ELF-1 (cell line): ENCODE measurements around the gene PANX2.
A peak's percentile ranks its signal among the peaks of the same experiment; 100 is the strongest.

Experiments
- DNase-seq: peaks from one replicate; pipeline ENCODE4 v3.0.0-alpha.2; 2016; ENCODE audit warnings: low read depth, low spot score

PANX2 gene

DNA sequence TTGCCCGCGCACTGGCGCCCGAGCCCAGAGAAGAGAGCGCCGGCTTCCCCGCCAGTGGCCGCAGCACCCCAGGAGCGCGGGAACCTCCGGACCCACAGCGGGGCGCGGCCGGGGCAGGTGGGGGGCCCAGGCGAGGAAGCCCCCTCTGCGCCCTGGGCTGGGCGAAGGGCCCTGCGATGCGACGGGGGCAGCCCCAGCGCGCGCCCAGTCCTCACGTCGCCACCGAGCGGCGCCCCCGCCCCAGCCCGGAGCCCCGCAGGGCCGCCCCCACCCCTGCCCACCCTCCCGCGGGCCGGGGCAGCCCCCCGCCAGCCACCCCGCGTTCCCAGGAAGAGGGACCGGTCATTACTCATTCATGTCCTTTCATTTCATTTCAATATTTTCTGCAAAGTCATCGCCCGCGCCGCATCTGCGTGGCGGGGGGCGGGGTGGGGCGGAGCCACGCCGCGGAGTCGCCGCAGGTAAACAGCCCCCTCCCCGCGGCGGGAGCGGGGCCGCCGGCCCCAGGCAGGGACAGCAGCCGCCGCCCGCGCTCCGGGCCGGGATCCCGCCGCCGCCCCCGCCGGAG, 673 bp upstream of the PANX2 start:
- DNase-seq = no peak

DNA sequence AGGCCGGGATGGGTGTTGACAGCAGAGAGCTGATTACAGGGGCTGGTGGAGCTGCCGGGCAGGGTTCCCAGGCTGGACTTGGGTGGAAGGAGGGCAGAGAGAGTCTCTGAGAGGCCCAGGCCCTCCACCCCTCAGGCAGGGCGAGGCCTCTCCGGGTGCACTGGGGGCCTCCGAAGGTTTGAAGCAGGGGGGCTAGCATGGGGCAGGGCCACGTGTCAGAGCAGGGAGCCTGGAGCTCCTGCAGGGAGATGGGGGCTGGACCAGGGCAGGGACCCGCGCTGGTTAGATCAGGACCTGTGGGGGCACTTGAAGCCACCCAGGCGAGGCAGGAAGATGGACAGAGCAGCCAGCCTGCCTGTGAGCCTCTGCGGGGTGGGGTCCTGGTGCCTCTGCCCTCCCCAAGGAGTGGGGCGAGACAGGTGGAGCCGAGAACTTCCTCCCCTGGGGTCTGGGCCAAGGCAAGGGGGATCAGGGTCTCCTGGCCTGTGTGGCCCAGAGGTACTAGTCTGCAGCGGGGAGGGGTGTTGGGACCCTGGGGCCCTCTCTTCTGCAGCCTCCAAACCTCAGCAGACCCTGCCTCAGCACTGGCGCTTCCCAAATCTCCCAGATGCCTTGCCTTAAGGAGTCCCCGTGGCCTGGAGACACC, 911 bp downstream of the PANX2 start:
- no peak for DNase-seq

DNA sequence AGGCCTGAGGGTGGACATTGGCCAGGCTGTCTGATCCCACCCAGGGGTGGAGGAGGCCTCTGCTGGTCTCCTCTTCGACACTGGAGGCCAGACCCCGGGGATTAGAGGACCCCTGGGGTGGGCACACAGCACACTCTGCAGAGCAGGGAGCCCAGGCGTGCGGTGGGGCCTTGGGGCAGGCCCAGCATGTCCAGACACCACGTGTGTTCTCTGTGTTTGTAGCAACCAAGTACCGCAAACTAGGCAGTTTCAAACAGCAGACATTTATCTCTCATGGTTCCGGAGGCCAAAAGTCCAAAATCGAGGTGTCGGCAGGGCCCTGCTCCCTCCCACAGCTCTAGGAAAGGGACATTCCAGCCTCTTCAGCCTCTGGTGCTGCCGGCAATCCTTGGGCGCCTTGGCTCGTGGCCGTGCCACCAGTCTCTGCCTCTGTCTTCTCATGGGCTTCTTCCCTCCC, 1.5 kb downstream of the PANX2 start:
- DNase-seq = no peak

DNA sequence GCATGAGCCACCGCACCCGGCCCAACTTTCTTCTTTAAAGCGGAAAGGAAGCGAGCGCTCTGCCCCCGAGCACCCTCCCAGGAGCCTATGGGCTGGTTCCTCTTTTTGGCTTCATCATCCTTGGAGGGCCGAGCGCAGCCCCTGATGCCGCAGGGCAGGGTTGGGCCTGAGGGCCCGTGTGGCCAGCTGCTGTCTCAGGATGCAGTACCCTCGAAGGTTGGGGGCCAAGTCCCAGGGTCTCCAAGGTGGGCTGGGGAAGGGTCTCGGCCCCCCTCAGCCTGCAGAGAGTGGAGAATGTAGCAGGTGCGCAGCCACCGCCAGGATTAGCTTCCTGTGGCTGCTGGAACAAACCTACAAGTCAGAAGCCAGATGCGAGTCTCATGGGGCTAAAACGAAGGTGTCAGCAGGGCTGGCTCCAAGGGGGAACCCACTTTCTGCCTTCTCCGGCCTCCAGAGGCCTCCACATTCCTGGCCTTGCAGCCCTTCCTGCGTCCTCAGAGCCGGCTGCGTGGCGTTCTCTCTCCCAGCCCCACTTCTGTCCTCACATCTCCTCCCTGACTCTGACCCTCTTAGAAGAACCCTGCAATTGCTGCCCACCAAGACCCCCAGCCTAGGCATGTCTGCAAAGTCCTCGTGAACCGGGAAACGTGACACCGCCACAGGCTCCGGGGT, 2.9 kb downstream of the PANX2 start:
- no peak for DNase-seq

DNA sequence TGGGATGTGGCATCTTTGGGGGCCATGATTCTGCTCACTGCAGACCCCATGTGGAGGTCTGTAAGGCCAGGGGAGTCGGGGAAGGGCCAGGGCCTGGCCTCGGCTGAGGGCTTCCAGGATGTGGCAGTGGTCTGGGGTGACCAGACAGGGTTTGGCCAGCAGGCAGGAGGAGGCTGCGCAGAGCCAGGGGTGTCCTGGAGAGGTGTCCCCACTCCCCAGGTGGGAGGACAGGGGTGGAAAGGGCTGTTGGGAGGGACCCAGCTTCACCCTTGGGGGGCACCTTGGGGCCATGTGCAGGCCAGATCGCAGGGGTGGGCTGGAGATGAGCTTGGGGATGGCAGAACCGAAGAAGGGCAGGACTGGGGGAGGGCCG, 3.4 kb downstream of the PANX2 start:
- no peak for DNase-seq

DNA sequence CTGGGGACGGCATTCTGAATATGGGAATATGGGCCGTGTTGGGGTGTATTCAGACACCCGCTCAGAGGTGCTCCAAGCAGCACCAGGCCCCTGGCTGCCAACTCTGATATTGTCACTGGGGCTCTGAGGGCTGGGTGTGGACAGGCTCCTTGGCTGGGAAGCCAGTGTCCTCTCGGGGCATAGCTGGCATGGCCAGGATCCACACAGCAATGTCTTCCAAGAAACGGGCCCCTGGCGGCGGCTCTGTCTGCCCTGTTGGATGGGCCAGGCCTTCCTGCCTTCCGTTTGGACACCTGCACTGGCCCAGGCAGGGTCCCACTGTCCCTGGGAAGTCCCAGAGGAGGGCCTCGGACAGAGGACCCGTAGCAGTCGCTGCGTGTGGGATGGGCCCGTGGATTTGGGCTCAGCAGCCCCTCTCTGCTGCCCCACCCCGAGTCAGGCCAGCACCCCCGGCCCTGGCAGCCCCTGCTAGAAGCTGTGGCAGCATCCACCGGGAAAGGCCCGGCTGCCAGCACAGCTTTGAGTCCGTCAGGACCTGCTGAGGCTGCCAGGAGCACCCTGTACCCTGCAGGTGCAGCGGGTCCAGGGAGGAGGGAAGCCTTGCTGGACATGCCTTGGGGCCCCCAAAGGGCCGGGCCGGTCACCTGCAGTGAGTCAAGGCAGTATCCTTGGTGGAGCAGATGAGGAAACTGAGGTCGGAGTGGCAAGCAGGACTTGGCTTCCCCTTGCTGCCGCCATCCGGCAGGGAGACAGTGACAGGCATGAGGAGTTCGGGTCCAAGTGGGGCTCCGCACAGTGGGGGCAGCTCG, 4.1 kb downstream of the PANX2 start:
- DNase-seq = no peak

DNA sequence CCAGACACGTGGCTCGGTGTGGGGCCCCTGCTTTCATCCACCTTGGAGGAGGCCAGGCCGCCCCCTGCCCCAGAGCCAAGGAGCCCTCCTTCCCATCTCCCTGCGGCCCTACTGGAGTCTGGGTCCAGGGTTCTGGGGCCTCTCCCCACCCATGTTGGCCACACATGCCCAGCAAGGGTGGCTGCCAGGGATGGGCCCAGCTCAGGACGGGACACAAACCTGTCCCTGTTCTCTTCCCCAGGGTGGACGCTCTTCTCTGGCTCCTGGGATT, 4.6 kb downstream of the PANX2 start:
- DNase-seq = no peak

DNA sequence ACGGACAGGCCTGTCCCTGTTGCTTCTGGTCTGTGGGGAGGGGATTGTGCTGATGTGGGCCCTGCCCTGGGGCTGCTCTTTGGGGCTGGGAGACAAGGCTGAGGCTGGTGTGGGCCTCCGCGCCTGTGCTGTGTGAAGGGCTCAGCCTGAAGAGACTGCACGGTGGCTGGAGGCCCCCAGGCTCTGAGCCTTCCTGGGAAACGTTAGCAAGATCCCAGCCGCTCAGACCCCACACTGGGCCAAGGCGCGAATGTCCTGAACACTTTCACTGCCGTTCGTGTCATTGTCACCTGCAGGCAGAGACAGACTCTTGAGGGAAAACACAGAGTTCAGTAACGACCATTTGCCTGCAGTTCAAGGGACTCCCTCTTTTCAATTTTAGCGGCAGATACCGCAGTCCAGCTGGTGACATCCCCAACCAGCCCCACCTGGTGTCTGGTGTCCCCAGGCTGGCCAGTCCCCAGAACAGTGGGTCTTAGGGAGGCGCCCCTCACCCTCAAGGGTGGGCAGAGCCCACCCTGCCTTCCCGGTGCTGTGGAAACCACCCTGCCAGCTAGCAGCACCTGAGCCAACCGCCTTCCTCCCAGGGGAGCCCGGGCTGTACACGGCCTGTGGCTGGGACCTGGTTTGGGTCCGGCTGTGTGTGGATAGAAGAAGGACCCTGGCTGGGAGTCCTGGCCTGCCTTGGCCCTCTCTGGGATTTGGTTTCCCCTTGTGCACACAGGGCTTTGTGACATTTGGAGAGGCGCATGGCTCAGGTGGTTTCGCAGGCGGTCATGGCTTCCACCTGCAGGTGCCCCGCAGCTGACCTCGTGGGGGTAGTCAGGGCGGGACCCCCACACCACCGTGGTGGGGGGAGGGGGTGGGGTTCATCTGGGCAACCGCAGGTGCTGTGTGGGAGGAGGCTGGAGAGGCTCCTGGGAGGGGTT, 5.7 kb downstream of the PANX2 start:
- DNase-seq = peak; percentile 67

DNA sequence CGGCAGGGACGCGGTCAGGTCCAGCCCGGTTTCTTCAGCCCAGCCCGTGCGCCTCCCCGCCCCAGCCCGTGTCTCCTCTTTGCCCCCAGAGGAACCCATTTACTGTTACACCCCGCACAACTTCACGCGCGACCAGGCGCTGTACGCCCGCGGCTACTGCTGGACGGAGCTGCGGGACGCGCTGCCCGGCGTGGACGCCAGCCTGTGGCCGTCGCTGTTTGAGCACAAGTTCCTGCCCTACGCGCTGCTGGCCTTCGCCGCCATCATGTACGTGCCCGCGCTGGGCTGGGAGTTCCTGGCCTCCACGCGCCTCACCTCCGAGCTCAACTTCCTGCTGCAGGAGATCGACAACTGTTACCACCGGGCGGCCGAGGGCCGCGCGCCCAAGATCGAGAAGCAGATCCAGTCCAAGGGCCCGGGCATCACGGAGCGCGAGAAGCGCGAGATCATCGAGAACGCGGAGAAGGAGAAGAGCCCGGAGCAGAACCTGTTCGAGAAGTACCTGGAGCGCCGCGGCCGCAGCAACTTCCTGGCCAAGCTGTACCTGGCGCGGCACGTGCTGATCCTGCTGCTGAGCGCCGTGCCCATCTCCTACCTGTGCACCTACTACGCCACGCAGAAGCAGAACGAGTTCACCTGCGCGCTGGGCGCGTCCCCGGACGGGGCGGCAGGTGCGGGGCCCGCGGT, 6.5 kb downstream of the PANX2 start:
- no peak for DNase-seq

DNA sequence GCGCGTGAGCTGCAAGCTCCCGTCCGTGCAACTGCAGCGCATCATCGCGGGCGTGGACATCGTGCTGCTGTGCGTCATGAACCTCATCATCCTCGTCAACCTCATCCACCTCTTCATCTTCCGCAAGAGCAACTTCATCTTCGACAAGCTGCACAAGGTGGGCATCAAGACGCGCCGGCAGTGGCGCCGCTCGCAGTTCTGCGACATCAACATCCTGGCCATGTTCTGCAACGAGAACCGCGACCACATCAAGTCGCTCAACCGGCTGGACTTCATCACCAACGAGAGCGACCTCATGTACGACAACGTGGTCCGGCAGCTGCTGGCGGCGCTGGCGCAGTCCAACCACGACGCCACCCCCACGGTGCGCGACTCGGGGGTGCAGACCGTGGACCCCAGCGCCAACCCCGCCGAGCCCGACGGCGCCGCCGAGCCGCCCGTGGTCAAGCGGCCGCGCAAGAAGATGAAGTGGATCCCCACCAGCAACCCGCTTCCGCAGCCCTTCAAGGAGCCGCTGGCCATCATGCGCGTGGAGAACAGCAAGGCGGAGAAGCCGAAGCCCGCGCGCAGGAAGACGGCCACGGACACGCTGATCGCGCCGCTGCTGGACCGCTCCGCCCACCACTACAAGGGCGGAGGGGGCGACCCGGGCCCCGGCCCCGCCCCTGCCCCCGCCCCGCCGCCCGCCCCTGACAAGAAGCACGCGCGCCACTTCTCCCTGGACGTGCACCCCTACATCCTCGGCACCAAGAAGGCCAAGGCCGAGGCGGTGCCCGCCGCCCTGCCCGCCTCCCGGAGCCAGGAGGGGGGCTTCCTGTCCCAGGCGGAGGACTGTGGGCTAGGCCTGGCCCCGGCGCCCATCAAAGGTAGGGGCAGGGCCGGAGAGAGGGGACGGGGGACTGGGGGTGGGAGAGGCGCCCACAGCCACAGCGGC, 7.3 kb downstream of the PANX2 start:
- no peak for DNase-seq

DNA sequence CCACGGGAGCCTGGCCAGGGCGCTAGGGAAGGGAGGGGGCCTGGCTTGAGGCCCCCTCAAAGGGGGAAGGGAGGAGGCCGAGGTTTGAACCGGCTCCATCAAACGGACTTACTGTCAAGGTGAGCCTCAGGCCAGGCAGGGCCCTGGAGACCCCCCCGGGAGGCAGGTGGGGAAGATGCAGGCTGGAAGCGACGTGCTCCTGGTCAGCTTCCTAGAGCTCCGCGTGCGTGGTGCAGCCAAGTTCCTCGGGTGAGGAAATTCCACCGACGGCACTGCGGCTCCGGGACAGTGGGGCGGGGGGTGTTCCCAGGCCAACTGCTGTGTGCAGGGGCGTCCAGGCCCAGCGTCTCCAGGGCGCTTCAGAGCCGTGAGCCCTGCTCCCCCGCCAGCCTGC, 7.9 kb downstream of the PANX2 start:
- no peak for DNase-seq

DNA sequence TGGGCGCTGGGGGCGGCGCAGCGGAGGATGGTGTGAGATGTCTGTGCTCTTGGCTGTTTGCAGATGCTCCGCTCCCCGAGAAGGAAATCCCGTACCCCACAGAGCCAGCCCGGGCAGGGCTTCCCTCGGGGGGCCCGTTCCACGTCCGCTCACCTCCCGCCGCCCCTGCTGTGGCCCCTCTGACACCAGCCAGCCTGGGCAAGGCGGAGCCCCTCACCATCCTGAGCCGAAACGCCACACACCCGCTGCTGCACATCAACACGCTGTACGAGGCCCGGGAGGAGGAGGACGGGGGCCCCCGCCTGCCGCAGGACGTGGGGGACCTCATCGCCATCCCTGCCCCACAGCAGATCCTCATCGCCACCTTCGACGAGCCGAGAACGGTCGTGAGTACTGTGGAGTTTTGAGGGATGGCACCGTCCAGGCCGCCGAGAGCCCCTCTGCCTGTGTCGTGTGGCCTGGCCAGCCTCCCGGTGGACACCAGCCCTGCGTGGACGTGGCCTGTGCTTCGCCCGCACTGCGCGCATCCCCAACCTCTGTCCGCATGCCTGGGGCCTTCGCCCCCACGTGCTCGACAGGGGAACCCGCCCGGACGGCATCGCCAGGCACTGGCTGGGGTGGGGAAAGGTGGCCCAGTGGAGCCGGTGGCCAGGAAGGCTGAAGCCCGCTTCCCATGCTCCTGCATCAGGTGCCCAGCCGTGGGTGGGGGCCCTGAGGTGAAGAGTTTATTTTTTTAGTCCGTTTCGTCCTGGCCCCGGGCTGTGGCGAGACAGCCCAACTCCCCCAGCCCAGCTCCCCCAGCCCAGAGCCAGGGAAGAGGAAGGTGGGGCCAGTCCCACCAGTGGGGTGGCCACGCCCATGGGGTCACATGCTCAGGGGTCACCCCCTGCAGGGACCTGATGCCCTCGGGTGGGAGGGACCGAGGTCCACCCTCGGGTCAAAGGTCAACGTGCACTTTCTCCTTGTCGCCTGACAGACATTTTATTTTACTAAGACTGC, 8.6 kb downstream of the PANX2 start:
- DNase-seq = no peak

DNA sequence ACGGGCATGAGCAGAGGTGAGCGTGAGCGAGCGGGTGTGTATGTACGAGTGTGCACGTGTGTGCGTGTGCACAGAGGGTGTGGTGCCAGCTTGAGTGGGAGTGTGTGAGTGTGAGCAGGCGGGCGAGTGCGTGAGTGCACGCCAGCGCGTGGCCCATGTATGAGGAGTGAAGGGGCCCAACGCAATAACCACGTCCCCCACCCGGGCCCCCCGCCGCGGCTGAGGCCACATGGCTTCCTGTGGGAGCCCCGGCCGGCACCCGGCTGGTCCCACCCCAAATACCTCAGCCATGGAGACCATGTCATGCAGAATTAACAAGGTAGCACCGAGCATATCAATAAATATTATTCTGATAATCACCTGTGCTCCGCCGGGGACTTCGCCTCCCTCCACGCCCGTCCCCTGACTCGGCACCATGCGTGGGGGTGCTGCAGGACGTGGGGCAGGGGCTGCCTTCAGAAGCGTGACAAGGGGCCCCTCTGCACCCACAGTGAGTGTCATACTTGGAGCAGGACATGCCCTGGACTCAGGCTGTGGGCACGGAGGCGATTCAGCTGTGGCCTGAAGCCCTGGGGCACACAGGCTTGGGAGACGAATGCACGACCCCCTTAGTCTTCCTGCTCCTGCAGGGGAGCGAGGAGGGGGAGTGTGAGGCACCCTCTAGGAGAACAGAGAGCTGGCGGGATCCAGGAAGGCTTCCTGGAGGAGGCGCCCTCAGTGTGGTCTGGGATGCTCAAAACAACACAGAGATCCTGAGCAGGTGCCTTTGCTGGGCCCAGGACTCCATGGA, 9.6 kb downstream of the PANX2 start:
- DNase-seq = no peak

DNA sequence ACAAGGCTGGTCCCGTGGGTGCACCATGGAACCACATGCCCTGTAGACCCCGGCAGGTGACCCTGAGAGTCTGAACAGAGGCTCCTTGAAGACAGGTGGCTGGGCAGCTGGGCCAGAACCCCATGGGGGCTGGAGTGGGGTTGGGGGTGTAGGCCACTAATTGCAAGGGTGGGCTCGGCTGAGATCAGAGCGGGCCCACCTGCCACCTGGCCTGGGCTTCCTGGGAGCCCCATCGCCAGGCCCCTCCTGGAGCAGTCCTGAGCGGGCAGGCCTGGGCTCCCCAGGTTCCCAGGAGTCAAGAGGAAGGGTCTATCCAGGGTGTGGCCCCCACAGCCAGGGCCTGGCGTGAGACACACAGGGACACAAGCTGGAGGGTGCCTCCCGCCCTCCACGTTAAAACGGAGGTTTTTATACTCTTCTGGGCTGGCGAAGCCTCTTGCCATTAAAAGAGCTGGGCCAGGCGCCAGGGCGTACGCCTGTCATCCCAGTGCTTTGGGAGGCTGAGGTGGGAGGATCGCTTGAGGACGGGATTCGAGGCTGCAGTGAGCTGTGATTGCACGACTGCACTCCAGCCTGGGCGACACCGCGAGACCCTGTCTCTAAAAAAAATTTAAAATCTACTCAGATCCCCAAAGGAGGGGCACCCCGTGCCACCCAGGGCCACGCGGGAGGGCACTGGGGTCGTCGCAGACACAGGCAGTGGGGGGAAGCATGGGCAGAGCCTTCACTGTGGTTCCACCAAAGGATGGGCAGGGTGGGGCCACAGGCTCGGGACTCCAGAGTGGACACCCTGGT, 10.4 kb downstream of the PANX2 start:
- no peak for DNase-seq

DNA sequence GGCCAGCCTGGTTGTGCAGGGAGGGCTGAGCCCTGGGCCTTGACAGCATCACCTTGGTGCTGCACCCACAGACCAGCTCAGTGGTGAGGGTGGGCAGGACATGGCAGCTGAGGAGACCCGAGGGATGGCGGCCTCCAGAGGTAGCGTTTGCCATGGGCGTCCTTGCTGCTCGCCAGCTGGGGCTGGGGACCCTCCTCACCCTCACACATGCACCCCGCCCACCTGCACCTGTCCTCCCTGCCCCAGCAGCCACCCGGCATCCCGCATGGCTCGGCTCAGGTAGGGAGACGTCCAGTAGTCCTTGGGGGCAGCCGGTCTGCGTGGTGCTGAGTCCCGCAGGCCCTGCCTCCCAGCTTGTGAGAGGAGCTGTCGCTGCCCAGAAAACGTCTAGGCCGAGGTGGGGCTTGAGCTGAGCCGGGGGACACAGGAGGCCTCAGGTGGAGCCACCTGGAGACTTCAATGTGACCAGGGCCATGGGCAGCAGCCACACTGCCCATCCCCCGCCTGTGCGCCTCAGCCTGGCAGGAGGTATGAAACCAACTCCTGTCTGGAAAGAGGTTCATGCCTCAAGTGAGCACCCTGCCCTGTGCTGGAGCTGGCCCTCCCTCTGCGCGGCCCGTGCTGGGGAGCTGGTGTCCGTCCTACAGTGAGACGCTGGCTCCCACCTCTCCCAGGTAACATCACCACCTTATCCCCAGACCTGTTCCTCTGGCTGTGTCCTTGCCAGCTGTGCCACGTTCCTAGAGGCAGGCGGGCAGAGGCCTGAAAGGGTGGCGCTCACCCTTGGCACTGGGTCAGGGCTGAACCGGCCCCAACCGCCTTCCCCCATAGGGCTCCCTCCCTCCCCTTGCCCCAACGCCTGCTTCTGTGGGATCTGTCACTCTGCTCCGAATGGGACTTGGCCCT, 11.9 kb downstream of the PANX2 start:
- no peak for DNase-seq
